Mesodermal cell (in vitro differentiated cells): Measurements from ENCODE around the gene GABRR3.

Experiments
- H3K27ac ChIP-seq: 2 replicates; pipeline ENCODE4 v1.7.0; 2013; ENCODE audit warnings: mild to moderate bottlenecking, low read depth, low read length, moderate library complexity; ENCODE audit not compliant: severe bottlenecking
- H3K36me3 ChIP-seq: 2 replicates; pipeline ENCODE4 v1.7.1; 2013; ENCODE audit warnings: mild to moderate bottlenecking, low read length, moderate library complexity; ENCODE audit not compliant: control insufficient read depth, insufficient read depth
- H3K4me1 ChIP-seq: one replicate; pipeline ENCODE4 v1.7.1; 2013; ENCODE audit warnings: mild to moderate bottlenecking, low read length; ENCODE audit not compliant: insufficient read depth, control insufficient read depth, poor library complexity, severe bottlenecking
- H3K4me3 ChIP-seq: 2 replicates; pipeline ENCODE4 v1.7.0; 2013; ENCODE audit warnings: low read length, control low read depth, mild to moderate bottlenecking; ENCODE audit not compliant: insufficient read depth, poor library complexity, severe bottlenecking; ENCODE audit errors: extremely low read depth
- H3K9me3 ChIP-seq: 2 replicates; pipeline ENCODE4 v1.7.1; 2013; ENCODE audit warnings: mild to moderate bottlenecking, low read length, moderate library complexity; ENCODE audit not compliant: control insufficient read depth
- WGBS, 2 experiments: methylation state at CpG; one replicate each; pipeline ENCODE4 v1.1.5; 2013; ENCODE audit warnings: missing lambda C conversion rate in 2 of 2; ENCODE audit not compliant: insufficient coverage in 2 of 2; 5-methylcytosine and 5-hydroxymethylcytosine counted together

Gene GABRR3

GRCh38 chr3:97940034-97940433 lies 95.1 kb downstream of the GABRR3 start:
- no peak overlapping the region for H3K4me3 ChIP-seq
- 50 to 80% methylated on average over 1 of the region's 1 CpG for WGBS, 2 experiments
- no peak overlapping the region for H3K27ac ChIP-seq
- no peaks in the 10 kb centered on the region for H3K9me3 ChIP-seq
- no peaks in the 10 kb centered on the region for H3K4me1 ChIP-seq
- H3K36me3 ChIP-seq: peaks cover 17% of the 10 kb centered on the region

- H3K4me1 ChIP-seq: no peaks in the 10 kb centered on the region
- H3K9me3 ChIP-seq: no peaks in the 10 kb centered on the region
- no peak overlapping the region for H3K4me3 ChIP-seq
- peaks cover 14% of the 10 kb centered on the region for H3K36me3 ChIP-seq
- WGBS, 2 experiments: 95% methylated on average over 2 of the region's 2 CpGs; no CpG with 5 or more reads in 1 of the 2 experiments
- H3K27ac ChIP-seq: no peak overlapping the region
Observed at GRCh38 chr3:97939401-97939800, 95.7 kb downstream of the GABRR3 start.

GRCh38 chr3:97938444-97938843 lies 96.7 kb downstream of the GABRR3 start:
- H3K36me3 ChIP-seq: peaks cover 14% of the 10 kb centered on the region
- WGBS, 2 experiments: no CpG with 5 or more reads among the region's 1 CpG
- H3K27ac ChIP-seq: no peak overlapping the region
- H3K4me1 ChIP-seq: no peaks in the 10 kb centered on the region
- no peaks in the 10 kb centered on the region for H3K9me3 ChIP-seq
- H3K4me3 ChIP-seq: no peak overlapping the region

GRCh38 chr3:97937205-97937604 lies 97.9 kb downstream of the GABRR3 start:
- Histone ChIP-seq H3K9me3 (no peaks in the 10 kb centered on the region), H3K27ac (no peak overlapping the region), H3K4me3 (no peak overlapping the region), H3K4me1 (no peaks in the 10 kb centered on the region), H3K36me3 (peaks cover 12% of the 10 kb centered on the region)
- 90 to 94% methylated on average over 2 of the region's 2 CpGs for WGBS, 2 experiments

GRCh38 chr3:97935842-97936241 lies 99.3 kb downstream of the GABRR3 start:
- Histone ChIP-seq H3K36me3 (peaks cover 10% of the 10 kb centered on the region), H3K4me1 (no peaks in the 10 kb centered on the region), H3K9me3 (no peaks in the 10 kb centered on the region), H3K27ac (no peak overlapping the region), H3K4me3 (no peak overlapping the region)
- WGBS, 2 experiments: 83% methylated on average over 1 of the region's 1 CpG; no CpG with 5 or more reads in 1 of the 2 experiments
